NCI-H345 treated with DMSO at 0.1 percent for 48 hours (cell line): ENCODE data around the gene TMEM218.
"Not testable (repeated sequence)": the region's sequence is repeated elsewhere in the genome, so short reads cannot be mapped to it uniquely, and the experiment has no call there.

Experiments used
- DNase-seq: peaks from one replicate; lab custom pipeline; 2025; ENCODE audit not compliant: unreplicated experiment; lab: John Stamatoyannopoulos, UW

The TMEM218 gene

GRCh38 chr11:125090816-125091215, 20.6 kb downstream of the TMEM218 start:
- no peak for DNase-seq

- DNase-seq: not testable (repeated sequence)
Observed at GRCh38 chr11:125090151-125090550, 21.3 kb downstream of the TMEM218 start.

GRCh38 chr11:125089481-125089880, 21.9 kb downstream of the TMEM218 start:
- DNase-seq: not testable (repeated sequence)

GRCh38 chr11:125088576-125089455, 22.6 kb downstream of the TMEM218 start:
- no peak for DNase-seq

GRCh38 chr11:125088123-125088522, 23.3 kb downstream of the TMEM218 start:
- no peak for DNase-seq

- DNase-seq: no peak
Observed at GRCh38 chr11:125086633-125087296, 24.7 kb downstream of the TMEM218 start.

GRCh38 chr11:125085301-125086081, 25.9 kb downstream of the TMEM218 start:
- no peak for DNase-seq

- no peak for DNase-seq
Observed at GRCh38 chr11:125084761-125085231, 26.6 kb downstream of the TMEM218 start.

- DNase-seq: no peak
Observed at GRCh38 chr11:125084057-125084416, 27.4 kb downstream of the TMEM218 start.

GRCh38 chr11:125083312-125084056, 27.9 kb downstream of the TMEM218 start:
- DNase-seq: no peak

GRCh38 chr11:125082611-125083311, 28.7 kb downstream of the TMEM218 start:
- no peak for DNase-seq

- no peak for DNase-seq
Observed at GRCh38 chr11:125082040-125082439, 29.4 kb downstream of the TMEM218 start.

GRCh38 chr11:125081098-125081798, 30.2 kb downstream of the TMEM218 start:
- no peak for DNase-seq

- no peak for DNase-seq
Observed at GRCh38 chr11:125080531-125080911, 30.9 kb downstream of the TMEM218 start.

- no peak for DNase-seq
Observed at GRCh38 chr11:125079878-125080530, 31.4 kb downstream of the TMEM218 start.

- no peak for DNase-seq
Observed at GRCh38 chr11:125079151-125079877, 32.1 kb downstream of the TMEM218 start.

- DNase-seq: no peak
Observed at GRCh38 chr11:125078516-125079140, 32.8 kb downstream of the TMEM218 start.

- no peak for DNase-seq
Observed at GRCh38 chr11:125078016-125078415, 33.4 kb downstream of the TMEM218 start.
